ENCODE measurements around the gene IFNA1. TPM values are rescaled to one million over a fixed set of nuclear protein-coding genes. Genes with fewer than 3 reads are reported as not detected.
"Not testable (repeated sequence)": the region's sequence is repeated elsewhere in the genome, so short reads cannot be mapped to it uniquely, and the experiment has no call there.

Gene IFNA1
- polyA plus RNA-seq, 4 donors, result not detected

- DNase-seq (ENCODE audit: low read depth in 4 of 4, low spot score in 2 of 4), result no peak
Observed at GRCh38 chr9:21443849-21444625, 3.8 kb downstream of the IFNA1 start.

GRCh38 chr9:21449312-21449711 lies 9.1 kb downstream of the IFNA1 start:
- not testable (repeated sequence) for DNase-seq (ENCODE audit: low read depth in 4 of 4, low spot score in 2 of 4)

- no peak for DNase-seq (ENCODE audit: low read depth in 4 of 4, low spot score in 2 of 4)
Observed at GRCh38 chr9:21450733-21451394, 10.6 kb downstream of the IFNA1 start.

DNA sequence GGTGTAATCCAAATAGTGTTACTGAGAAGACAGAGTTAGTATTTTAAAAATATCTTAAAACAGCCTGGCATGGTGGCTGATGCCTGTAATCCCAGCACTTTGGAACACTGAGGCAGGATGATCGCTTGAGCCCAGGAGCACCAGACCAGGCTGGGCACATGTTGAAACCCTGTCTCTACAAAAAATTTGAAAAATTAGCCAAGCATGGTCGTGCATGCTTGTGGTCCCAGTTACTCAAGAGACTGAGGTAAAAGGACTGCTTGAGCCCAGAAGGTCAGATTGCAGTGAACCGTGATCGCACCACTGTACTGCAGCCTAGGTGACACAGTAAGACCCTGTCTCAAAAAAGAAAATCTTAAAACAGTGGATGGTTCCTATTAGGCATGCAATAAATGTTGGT lies 12.4 kb downstream of the IFNA1 start:
- DNase-seq (ENCODE audit: low read depth in 4 of 4, low spot score in 2 of 4), result no peak

- no peak for DNase-seq (ENCODE audit: low read depth in 4 of 4, low spot score in 2 of 4)
Observed at GRCh38 chr9:21454149-21454548, 13.9 kb downstream of the IFNA1 start.

DNA sequence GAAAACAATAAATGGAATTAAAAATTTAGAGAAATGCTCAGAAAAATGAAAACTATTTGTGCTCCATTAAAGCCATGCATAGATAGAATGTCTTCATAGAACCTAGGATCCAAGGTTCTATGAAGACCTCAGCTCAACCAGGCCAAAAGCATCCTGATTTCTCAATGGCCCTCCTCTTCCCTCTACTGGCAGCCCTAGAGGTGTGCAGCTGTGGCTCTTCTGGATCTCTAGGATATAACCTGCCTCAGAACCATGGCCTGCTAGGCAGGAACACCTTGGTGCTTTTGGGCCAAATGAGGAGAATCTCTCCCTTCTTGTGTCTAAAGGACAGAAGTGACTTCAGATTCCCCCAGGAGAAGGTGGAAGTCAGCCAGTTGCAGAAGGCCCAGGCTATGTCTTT lies 15.1 kb downstream of the IFNA1 start:
- DNase-seq (ENCODE audit: low read depth in 4 of 4, low spot score in 2 of 4), result no peak

- no peak for DNase-seq (ENCODE audit: low read depth in 4 of 4, low spot score in 2 of 4)
Observed at GRCh38 chr9:21461377-21461776, 21.1 kb downstream of the IFNA1 start.

GRCh38 chr9:21465138-21465537 lies 24.9 kb downstream of the IFNA1 start:
- DNase-seq (ENCODE audit: low read depth in 4 of 4, low spot score in 2 of 4), result no peak

DNA sequence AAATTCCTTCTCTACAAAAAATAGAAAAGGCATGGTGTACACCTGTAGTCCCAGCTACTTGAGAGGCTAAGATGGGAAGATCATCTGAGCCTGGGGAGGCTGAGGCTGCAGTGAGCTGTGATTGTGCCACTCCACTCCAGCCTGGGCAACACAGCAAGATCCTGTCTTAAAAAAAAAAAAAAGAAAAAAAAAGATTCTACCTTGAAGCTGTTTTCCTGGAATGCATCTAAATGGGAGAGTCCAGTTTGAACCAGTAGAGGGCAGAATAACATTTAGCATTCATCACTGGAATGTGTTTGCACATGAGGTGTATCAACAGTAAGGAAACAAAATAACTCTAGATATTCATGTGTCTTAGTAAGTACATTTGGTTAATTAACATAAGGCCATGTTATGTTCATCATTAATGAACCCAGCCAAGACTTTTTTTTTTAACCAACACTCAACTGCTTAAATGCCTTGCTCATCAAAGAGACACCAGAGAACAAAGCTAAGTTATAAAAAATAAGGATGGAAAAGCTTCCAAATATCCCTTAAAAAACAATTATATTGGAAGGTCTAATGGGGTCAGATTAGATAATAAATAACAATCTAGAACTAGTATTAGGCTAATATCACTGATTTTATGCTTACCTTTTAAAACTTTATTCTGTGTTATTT lies 25.8 kb downstream of the IFNA1 start:
- DNase-seq (ENCODE audit: low read depth in 4 of 4, low spot score in 2 of 4), result peak in 3 of 4 donors; percentile 7 to 32 (median 13)

DNA sequence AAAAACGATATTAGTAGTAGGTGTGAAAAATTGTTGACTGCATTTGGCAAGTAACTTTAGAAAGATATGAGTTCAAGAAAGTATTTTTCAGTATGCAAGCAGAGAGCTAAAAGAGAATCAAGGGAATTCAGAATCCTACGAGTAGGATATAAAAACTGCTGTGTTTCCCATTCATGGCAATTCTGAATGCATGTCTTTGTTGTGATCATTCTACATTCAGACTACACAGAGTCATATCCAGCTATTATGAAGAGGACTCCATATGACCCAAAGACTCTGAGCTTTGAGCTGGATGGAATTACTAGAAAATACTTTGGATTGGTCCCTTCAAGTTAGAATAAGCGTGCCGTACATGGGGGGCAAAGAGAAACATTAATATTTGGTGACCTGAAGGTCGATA lies 29.9 kb downstream of the IFNA1 start:
- no peak for DNase-seq (ENCODE audit: low read depth in 4 of 4, low spot score in 2 of 4)

DNA sequence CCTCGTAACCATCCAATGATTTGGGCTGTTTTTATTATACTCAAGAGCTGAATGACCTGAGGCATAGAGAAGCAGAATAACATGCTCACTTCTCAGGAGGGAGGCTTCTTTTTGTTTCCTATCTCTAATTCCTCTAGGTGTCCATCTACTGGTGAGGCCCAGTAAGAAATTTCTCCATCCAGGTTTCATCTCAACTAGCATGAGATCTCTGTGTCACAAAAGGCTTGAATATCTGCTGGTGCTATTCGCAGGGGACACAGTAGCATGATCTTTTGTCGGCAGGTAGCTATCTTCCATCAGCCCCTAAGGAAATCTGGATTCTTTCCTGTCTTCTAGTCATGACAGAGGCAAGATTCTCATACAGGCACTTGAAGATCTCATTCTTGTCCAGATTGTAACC lies 33.0 kb downstream of the IFNA1 start:
- DNase-seq (ENCODE audit: low read depth in 4 of 4, low spot score in 2 of 4), result no peak

DNA sequence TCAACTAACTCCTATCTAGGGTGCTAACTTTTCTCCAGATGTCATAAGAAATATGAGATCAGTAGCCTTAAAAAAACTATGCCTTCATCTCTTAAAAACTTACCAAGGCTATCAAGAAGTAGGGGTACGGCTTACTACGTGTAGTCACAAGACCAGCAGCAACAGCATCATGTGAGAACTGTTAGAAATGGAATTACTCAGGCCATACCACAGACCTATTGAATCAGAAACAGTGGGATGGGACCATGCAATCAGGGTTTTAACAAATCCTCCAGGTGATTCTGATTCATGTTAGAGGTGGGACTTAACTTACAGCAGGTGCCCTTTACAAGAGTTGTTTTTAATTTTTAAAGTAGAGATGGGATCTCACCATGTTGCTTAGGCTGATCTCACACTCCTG lies 37.2 kb downstream of the IFNA1 start:
- DNase-seq (ENCODE audit: low read depth in 4 of 4, low spot score in 2 of 4), result no peak

DNA sequence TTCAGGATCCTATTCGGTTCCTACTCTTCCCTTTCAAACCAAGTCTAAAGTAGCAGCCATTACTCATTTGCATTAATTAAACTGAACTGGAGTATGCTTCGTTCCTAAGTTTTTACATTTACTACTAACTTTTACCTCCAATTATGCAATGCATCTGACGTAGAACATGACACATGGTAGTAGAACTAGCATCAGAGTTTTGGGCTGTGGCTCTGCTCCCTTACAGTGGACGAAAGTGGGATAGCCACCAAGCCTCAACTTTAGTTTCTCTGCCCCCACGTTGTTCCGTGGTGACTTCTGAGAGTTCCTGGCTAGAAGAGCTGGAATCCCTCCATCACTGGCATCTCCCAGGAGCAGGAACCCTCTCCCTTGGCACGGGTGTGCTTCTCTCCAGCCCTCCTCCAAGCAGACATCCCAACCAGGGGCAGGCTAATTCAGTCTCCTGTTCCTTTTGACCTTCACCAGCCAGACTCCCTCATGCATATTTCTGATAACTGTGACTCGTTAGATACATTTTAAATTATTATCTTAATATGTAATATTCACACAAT lies 39.0 kb downstream of the IFNA1 start:
- no peak for DNase-seq (ENCODE audit: low read depth in 4 of 4, low spot score in 2 of 4)

DNA sequence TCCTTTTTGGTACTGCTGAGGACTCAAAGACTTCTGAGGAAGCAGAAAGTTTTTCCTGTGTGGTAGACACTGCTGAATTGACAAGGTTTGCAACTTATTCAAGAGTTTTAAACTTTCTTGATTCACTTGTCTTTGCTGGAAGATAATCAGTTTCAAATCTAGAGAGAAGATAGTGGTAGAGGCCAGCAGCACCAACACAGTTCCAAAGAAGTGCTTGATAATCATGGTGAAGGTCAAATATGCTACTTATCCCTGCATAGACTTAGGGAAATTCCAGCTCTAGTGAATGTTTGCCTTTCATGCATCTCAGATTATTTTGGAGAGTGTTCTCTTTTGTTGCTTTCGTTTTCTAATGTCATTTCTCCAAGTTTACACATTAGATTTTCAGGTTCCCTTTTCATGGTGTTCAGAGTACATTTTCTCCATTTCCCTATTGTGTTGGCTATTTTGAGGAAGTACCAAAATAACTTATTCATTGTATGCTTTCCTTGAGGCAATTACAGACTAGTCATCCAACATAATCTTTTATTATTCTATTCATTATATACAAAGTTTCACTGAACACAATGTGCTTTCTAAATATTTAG lies 41.3 kb downstream of the IFNA1 start:
- DNase-seq (ENCODE audit: low read depth in 4 of 4, low spot score in 2 of 4), result no peak

- no peak for DNase-seq (ENCODE audit: low read depth in 4 of 4, low spot score in 2 of 4)
Observed at GRCh38 chr9:21482213-21482612, 42.0 kb downstream of the IFNA1 start, which contains the start of gene IFNE. Gene IFNE, minus strand, starts transcription at chr9:21482313. Its CDS starts 619 bp downstream, at chr9:21481694.

Other genes with a start within 250 kb of the IFNA1 start
- gene IFNA7, start 238.2 kb upstream of the IFNA1 start, polyA plus RNA-seq (ENCODE audit: insufficient read length in 4 of 4), result not detected
- not detected for gene IFNA10, start 233.3 kb upstream of the IFNA1 start, polyA plus RNA-seq (ENCODE audit: insufficient read length in 4 of 4)
- gene IFNA16, start 223.1 kb upstream of the IFNA1 start, polyA plus RNA-seq (ENCODE audit: insufficient read length in 4 of 4), result not detected
- gene IFNA17, start 212.2 kb upstream of the IFNA1 start, polyA plus RNA-seq (ENCODE audit: insufficient read length in 4 of 4), result not detected
- not detected for gene IFNA14, start 200.4 kb upstream of the IFNA1 start, polyA plus RNA-seq (ENCODE audit: insufficient read length in 4 of 4)
- not detected for gene IFNA5, start 135.1 kb upstream of the IFNA1 start, polyA plus RNA-seq (ENCODE audit: insufficient read length in 4 of 4)
- gene KLHL9, start 105.0 kb upstream of the IFNA1 start, polyA plus RNA-seq (ENCODE audit: insufficient read length in 4 of 4), result 10 to 100 TPM; 43.5 to 56.8 (median 50.1) TPM
- not detected for gene IFNA6, start 89.6 kb upstream of the IFNA1 start, polyA plus RNA-seq (ENCODE audit: insufficient read length in 4 of 4)
- gene IFNA13, start 72.4 kb upstream of the IFNA1 start, polyA plus RNA-seq (ENCODE audit: insufficient read length in 4 of 4), result not detected
- gene IFNA2, start 55.0 kb upstream of the IFNA1 start, polyA plus RNA-seq (ENCODE audit: insufficient read length in 4 of 4), result not detected
- gene IFNA8, start 31.3 kb upstream of the IFNA1 start, polyA plus RNA-seq (ENCODE audit: insufficient read length in 4 of 4), result not detected
- gene IFNE, start 41.9 kb downstream of the IFNA1 start, polyA plus RNA-seq (ENCODE audit: insufficient read length in 4 of 4), result under 1 TPM in 2 of 4 donors, not detected in 2; 0.33 to 0.53 TPM